KOPT-K1 (cell line): ENCODE results near the gene PKHD1.

ENCODE experiments used
- H3K27ac ChIP-seq: fragments of 200-600 bp; sonication (generic); 2 replicates; pipeline ENCODE4 v1.5.1; 2016; ENCODE audit warnings: antibody characterized with exemption, mild to moderate bottlenecking, low read depth, low read length; ENCODE audit not compliant: poor library complexity, severe bottlenecking
- H3K36me3 ChIP-seq: fragments of 200-600 bp; sonication (generic); 2 replicates; pipeline ENCODE4 v1.5.1; 2017; ENCODE audit warnings: antibody characterized with exemption, mild to moderate bottlenecking, low read length, moderate library complexity; ENCODE audit not compliant: insufficient read depth
- H3K9me3 ChIP-seq: fragments of 200-600 bp; sonication (generic); 2 replicates; pipeline ENCODE4 v1.5.1; 2017; ENCODE audit warnings: antibody characterized with exemption, low read length, mild to moderate bottlenecking; ENCODE audit not compliant: insufficient read depth, poor library complexity, severe bottlenecking

PKHD1 gene

DNA sequence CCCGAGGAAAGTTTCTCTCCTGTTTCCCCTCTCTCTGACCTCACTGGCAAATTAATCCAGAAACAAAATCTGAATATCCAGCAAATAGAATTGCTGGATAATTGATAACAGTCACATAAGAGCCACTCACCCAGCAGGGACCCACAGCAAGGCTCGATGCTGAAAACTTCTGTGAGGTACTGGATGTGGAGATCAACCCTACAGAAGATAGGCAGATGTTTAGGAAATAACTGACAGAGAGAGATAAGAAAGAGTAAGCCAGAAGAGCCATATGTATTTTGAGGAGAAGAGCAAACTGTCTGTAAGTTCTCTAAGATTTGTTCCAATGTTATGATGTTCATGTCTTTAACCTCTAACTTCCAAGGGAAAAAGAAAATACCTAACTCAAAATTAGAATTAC is 59.7 kb downstream of the PKHD1 start:
- H3K36me3 ChIP-seq = no peaks in the 10 kb centered on the region
- H3K9me3 ChIP-seq = peaks cover 1% of the 10 kb centered on the region
- no peak overlapping the region for H3K27ac ChIP-seq

DNA sequence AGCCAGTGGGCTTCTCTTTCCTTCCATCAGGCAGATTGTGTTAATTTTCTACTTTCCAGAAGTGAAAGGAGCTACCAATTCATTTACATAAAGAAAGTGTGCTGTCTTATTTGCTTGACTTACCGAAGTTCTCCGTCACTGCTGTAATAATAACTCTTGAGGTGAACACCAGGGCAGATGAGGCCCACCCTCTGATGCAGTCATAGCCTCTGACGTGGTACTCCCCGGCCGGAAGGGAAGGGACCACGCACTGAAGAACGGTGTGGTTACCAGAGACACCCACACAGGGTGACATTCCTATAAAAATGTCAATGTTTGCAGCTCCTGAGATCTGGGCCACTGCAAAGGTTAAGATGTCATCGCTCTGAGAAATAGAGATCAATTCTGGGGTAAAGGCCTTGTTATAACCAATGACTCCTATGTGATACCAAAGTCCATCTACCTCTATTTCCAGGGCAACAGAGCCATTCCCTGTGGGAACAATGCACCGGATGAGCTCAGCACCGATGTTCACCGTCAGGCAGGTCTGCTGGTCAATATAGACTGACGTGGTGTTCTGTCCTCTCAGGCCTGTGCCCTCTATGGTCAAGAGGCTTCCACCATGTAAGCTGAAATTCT is 62.9 kb downstream of the PKHD1 start:
- Histone ChIP-seq H3K36me3 (no peaks in the 10 kb centered on the region), H3K27ac (no peak overlapping the region), H3K9me3 (no peaks in the 10 kb centered on the region)

DNA sequence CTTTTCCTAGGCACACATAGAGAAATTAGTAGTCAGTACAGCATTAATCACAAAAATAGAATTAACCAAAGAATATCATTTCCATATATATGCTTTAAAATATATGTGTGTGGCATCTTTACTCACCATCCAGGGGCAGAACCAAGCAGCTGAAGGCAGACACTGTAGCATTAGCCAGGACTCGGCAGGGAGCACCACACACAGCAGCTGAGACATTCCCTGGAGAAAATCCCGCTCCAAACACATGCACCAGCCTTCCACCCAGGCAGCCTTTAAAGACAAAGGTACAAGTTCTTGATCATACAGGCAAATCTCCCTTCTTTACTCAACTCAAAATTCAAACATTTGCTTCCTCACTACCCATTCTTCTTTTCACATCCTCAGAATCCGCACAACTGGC is 64.7 kb downstream of the PKHD1 start:
- no peaks in the 10 kb centered on the region for H3K9me3 ChIP-seq
- H3K27ac ChIP-seq = no peak overlapping the region
- no peaks in the 10 kb centered on the region for H3K36me3 ChIP-seq

DNA sequence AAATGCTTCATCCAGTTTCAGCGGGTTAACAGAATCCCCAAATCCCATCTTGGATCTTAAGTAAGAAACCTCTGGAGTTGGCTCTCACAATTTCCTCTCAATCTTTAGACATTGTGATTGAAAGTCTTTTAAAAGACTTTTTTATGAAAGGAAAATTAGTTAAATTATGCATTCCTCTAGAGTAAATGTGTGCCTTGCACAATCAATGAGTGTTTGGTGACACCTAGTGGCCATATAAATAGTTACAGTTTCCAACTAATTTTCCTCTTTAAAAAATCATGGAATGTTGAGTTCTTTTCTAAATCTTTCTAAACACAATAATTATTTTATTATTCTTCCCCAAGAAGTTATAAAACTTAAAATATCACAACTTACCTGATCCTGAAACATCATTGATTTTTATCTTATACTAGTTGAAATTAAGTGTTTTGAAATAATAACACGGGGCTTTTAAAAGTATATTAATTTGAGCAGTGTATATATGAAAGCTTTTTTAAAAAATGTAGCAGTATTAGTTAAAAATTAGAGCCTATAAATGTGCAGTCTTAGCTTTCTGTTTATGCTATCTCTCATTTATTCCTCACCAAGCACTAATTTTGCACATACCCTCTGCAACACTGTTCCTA is 66.4 kb downstream of the PKHD1 start:
- Histone ChIP-seq H3K27ac (no peak overlapping the region), H3K36me3 (no peaks in the 10 kb centered on the region), H3K9me3 (no peaks in the 10 kb centered on the region)

DNA sequence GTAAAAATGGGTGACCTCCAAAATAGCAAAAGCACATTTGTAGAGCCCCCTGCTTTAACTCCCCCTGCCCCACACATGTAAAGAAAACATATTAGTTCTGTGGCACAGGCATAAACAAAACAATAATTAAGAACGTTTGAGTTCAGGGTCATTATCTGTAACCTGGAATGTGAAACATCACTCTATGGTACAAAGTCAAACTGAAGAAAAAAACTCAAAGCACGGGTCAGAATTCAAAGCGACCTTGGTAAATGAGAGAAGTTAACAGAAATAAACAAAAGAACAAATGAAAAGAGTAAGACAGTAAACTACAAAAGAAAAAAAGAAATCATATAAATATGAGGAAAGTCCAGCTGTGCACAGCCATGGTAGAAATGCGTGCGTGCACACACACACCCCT is 67.5 kb downstream of the PKHD1 start:
- no peak overlapping the region for H3K27ac ChIP-seq
- no peaks in the 10 kb centered on the region for H3K9me3 ChIP-seq
- H3K36me3 ChIP-seq = no peaks in the 10 kb centered on the region

DNA sequence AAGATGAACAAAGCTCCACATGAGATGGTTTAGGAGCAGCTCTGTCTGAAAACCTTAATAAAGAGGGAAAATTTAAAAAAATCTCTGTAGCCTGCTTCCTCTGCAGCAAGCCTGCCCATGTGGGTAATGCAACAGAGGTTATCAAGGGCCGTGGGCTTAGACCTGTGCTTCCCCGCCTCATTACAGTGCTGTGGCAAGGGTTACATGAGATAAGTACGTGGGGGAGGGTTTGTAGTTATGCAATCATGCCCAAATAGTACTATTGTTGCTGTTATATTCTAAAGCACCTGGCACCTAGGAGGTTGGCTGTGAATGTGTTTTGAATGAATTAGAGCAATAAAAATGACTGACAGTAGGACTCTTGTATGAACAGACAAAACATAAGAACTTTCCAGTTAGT is 68.3 kb downstream of the PKHD1 start:
- no peak overlapping the region for H3K27ac ChIP-seq
- H3K9me3 ChIP-seq = no peaks in the 10 kb centered on the region
- H3K36me3 ChIP-seq = no peaks in the 10 kb centered on the region

DNA sequence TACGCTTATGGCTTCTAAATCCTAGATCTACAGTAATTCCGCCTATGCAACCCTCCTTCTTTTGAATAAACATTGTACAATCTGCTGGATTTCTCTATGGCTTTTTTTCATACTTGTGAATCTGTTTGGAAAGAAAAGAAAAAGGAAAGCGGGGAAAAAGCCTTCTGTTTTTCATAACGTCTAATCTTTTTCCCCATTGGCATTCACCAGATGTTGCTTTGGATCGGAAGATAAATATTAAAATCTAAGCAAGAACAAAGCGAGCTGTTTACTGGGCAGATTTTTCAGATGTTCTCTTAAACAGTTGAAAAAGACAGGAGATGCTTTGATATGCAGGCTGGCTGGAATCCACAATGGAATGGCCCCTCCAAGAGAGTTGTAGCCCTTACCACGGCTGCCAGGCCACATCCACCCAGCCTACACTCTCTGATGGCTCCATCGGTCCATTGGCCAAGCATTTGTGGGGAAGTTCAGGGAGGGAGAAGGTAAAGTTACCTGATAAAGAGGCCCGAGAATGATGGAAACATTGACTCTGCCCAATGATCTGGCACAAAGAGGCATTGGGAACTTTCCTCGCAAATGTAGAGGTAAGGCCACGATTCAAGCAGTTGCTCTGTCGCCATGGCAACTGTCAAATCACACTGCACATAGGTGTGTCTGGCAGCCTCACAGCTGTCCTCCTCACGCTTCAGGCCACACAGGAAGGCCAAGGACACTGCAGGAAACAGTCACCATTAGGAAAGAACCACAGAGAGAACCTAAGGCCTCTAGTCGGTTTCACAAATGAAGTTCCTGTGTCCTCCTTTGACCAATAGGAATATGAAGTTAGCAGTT is 70.3 kb downstream of the PKHD1 start:
- Histone ChIP-seq H3K27ac (no peak overlapping the region), H3K36me3 (no peaks in the 10 kb centered on the region), H3K9me3 (no peaks in the 10 kb centered on the region)

DNA sequence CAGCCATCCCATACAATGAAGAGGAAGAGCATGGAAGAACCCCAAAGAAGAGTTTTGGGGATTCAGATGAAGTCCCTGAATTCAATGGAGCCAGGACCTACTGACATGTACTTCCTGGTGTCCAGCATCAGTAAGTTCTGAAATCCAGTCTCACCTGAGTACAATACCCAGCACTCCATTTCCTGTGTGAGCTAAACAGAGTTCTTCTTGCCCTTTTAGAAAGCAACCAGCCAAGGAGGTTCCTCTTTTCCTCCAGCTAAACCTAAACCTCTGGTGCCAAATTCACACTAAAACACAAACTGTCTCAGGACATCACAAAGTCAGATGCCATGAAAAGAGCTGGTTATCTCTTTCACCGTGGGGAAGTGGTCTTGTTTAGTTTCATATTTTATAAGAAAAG is 71.5 kb downstream of the PKHD1 start:
- H3K36me3 ChIP-seq = no peaks in the 10 kb centered on the region
- H3K9me3 ChIP-seq = no peaks in the 10 kb centered on the region

DNA sequence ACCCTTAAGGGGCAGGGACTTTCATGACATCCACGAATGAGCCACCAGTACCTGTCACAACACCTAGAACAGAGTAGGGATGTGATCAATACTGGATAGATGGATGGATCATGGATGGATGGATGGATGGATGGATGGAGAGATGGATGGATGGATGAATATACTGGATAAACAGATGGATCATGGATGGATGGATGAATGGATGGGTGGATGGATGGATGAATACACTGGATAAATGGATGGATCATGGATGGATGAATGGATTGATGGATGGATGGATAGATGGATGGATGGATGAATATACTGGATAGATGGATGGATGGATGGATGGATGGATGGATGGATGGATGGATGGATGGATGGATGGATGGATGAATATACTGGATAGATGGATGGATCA is 73.0 kb downstream of the PKHD1 start:
- no peak overlapping the region for H3K27ac ChIP-seq
- no peaks in the 10 kb centered on the region for H3K9me3 ChIP-seq
- no peaks in the 10 kb centered on the region for H3K36me3 ChIP-seq

More for the DNA sequence above, 71.5 kb downstream of the PKHD1 start:
- no peak overlapping the region for H3K27ac ChIP-seq

DNA sequence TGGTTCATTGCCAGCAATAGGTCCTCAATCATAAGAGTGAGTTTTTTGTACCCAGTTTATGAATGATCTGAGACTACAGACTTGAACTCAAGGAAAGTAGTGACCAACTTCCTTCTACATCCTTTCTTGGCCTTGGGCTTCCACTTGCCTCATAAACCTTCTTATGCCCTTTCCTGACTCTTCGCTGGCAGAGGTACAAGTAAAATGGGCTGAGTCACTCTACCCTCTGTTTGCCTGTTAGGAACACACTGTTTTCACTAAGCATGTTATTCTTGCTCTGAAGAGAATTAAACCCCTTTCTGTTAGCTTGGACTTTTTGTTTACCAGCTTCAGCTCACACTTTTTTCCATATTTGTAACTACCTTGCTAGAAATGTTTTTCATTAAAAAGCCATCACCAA is 74.4 kb downstream of the PKHD1 start:
- no peaks in the 10 kb centered on the region for H3K36me3 ChIP-seq
- H3K9me3 ChIP-seq = no peaks in the 10 kb centered on the region
- H3K27ac ChIP-seq = no peak overlapping the region

DNA sequence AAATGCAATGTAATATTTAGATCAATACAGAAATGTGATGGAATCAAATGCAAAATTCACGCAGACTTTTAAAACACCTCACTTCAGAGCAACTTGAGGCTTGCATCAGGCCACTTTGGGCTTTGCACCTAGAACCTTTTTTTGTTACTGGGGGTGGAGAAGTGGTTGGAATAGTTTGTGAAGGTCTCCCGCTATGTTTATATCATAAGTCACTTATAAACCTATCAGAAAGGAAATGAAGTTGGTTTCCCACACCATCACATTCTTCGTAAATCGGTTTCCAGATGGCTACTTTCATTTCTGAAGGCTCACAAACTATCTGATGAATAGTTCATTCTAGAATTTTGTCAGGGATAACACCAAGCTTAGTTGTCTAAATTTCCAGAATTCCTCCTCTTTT is 74.8 kb downstream of the PKHD1 start:
- no peak overlapping the region for H3K27ac ChIP-seq
- no peaks in the 10 kb centered on the region for H3K9me3 ChIP-seq
- H3K36me3 ChIP-seq = no peaks in the 10 kb centered on the region

DNA sequence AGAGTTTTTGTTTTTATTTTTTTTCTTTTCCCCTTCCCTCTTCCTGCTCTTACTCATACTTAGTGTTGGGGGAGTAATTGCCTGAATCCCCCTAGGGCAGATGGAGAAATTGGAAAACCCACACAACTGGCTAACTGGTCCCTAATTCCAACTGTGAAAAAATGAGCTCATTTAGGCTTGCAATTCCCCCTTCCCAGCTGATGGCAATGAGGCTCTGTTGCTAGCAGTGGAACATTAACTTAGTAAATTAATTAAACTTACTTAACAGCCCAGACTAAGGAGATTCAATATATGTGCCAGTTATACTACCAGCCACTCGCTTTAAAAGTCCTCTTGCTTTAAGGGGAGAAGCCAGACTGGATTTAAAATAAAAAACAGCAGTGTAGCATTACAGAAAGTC is 76.6 kb downstream of the PKHD1 start:
- H3K27ac ChIP-seq = no peak overlapping the region

DNA sequence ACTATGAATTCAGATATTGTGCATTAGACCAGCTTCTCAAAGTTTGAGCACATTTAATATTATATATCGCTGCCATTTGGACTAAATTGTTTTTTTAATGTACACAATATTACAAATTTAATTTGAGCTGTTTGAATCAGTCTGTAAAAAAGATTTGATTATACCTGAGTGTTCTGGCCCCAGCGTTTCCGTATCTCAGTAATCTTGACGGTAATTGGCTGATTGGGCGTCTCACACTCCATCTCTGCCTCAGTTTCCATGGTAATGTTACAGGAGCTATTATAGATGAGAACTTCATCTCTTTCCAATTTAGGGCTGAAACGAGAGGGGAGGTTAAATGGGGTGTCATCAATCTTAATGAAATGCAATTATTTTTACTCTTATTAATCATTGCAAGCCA is 77.3 kb downstream of the PKHD1 start:
- Histone ChIP-seq H3K9me3 (no peaks in the 10 kb centered on the region), H3K27ac (no peak overlapping the region), H3K36me3 (no peaks in the 10 kb centered on the region)

More for the DNA sequence above, 76.6 kb downstream of the PKHD1 start:
- no peaks in the 10 kb centered on the region for H3K9me3 ChIP-seq
- H3K36me3 ChIP-seq = no peaks in the 10 kb centered on the region

DNA sequence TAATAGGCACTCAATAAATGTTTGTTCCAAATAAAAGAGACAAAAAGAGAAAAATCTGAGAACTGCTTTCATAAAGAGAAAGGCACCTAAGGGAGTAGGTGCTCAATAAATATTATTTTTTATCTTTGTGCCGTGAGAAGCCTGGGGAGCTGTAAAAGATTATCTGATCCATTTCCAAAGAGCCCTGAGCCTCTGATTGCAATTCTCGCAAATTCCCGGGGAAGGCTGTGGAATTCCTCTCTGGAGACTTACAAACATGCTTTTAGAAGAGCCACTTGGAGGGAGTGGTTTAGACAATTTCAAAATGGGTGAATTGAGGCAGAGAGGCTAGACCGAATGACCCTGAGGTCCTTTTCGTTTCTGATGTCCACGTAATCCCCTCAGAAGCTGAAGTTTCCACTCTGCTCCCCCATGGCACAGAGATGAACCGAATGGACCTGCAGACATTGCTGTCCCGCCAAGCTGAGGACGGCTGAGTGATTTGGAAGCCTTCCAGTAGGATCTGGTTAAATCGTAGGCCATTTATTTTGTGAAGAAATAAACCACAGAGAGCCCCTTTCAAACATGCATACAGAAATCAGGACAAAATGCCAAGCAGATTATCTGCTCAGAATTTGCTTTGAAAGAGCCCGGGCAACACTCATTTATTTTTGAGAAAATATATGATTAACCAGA is 77.8 kb downstream of the PKHD1 start:
- no peak overlapping the region for H3K27ac ChIP-seq
- H3K9me3 ChIP-seq = no peaks in the 10 kb centered on the region

DNA sequence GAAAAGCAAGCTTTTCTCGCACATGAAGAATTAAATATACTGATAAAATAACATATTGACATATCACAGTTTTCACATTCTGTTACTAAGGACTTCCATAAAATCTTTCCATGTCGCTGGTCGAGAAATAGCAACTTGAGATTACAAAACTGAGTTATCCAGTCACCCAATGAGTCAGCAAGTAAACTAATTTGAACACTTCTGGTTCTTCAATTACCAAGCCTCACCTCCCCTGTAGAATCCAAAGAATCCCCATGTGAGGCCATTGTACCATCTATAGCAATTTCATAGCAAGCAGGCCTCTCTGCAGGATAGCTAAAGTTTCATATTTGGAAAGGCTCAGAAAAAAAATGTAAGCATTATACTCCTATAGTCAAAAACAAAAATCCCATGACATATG is 87.3 kb downstream of the PKHD1 start:
- no peak overlapping the region for H3K27ac ChIP-seq
- no peaks in the 10 kb centered on the region for H3K36me3 ChIP-seq
- H3K9me3 ChIP-seq = no peaks in the 10 kb centered on the region

More for the DNA sequence above, 77.8 kb downstream of the PKHD1 start:
- no peaks in the 10 kb centered on the region for H3K36me3 ChIP-seq
